ENCODE measurements around the gene CDADC1.

- TF ChIP-seq CTCF (IDR thresholded peaks at IDR 0.05) = no peak
- TF ChIP-seq POLR2A (IDR thresholded peaks at IDR 0.05) = no peak
- no peak for TF ChIP-seq POLR2AphosphoS5 (IDR thresholded peaks at IDR 0.05)
These were observed 11.9 kb downstream of the CDADC1 start for GRCh38 chr13:49259586-49259985.
